K562 (cell line): ENCODE data around the gene SHISA7. TPM values are rescaled to one million over a fixed set of nuclear protein-coding genes. Genes with fewer than 3 reads are reported as not detected.

ENCODE experiments used
- ARID1B ChIP-seq: fragments of 450-650 bp; IDR thresholded peaks from 2 replicates; pipeline ENCODE4 v1.6.1; 2016; ENCODE audit warnings: antibody characterized with exemption, mild to moderate bottlenecking, inconsistent platforms
- ERF ChIP-seq: fragments of 450-650 bp; formaldehyde crosslinking; IDR thresholded peaks from 2 replicates; pipeline ENCODE4 v1.4.0; 2020; ENCODE audit warnings: mild to moderate bottlenecking, mixed read lengths
- GTF2E2 ChIP-seq: fragments of 200-800 bp; sonication (Bioruptor generic); IDR thresholded peaks from 2 replicates; pipeline ENCODE4 v1.6.1; 2016; ENCODE audit warnings: missing genetic modification characterization, missing compliant biosample characterization
- HNRNPK ChIP-seq: fragments of 200-400 bp; formaldehyde crosslinking; IDR thresholded peaks from one replicate; pipeline ENCODE4 v1.6.1; 2018; ENCODE audit warnings: mild to moderate bottlenecking, low read depth, low read length; ENCODE audit not compliant: poor library complexity, severe bottlenecking
- HNRNPLL ChIP-seq: fragments of 200-400 bp; formaldehyde crosslinking; IDR thresholded peaks from 2 replicates; pipeline ENCODE4 v1.6.1; 2017; ENCODE audit warnings: low read length, low read depth, mild to moderate bottlenecking; ENCODE audit not compliant: poor library complexity, severe bottlenecking
- KAT8 ChIP-seq: fragments of 450-650 bp; IDR thresholded peaks from 2 replicates; pipeline ENCODE4 v1.6.1; 2016; ENCODE audit warnings: low read depth, mild to moderate bottlenecking
- MEF2D ChIP-seq: conservative IDR thresholded peaks from 2 replicates; pipeline ENCODE4 v1.6.1; 2016; ENCODE audit warnings: low read depth, missing genetic modification characterization, missing compliant biosample characterization
- MYC ChIP-seq, 2 experiments: fragments of 250-450 bp in 1 of 2; sonication (Bioruptor Pico) in 1 of 2; IDR thresholded peaks; 2 replicates each; pipeline versions ENCODE4 v1.5.1 to v1.6.1; 2012 to 2021; ENCODE audit warnings: low read depth in 2 of 2, borderline replicate concordance in 1 of 2, improper control_type of control experiment in 1 of 2, low read length in 1 of 2, mild to moderate bottlenecking in 1 of 2, moderate library complexity in 1 of 2
- RCOR1 ChIP-seq, 2 experiments: IDR thresholded peaks; 2 replicates each; pipeline ENCODE4 v1.6.1; 2012; ENCODE audit warnings: low read depth in 2 of 2, low read length in 2 of 2, borderline replicate concordance in 1 of 2, improper control_type of control experiment in 1 of 2
- SPI1 ChIP-seq: IDR thresholded peaks from 2 replicates; pipeline ENCODE4 v1.6.1; 2011; ENCODE audit warnings: low read depth, low read length, control low read depth, borderline replicate concordance
- ZBTB1 ChIP-seq: sonication (generic); formaldehyde crosslinking; IDR thresholded peaks from 2 replicates; pipeline ENCODE4 v1.8.1; 2023; ENCODE audit warnings: missing genetic modification reagents, low read depth, mild to moderate bottlenecking, borderline replicate concordance
- polyA plus RNA-seq, 8 experiments: library from polyadenylated mRNA; depleted of rRNA in 4 of 8; stranded (reverse) in 5 of 8; unstranded in 3 of 8; fragments of >200 nt; fragmentation: Nextera tagmentation in 2 of 8; fragmentation: Illumina TruSeq in 1 of 8; extraction: Ambion mirVana in 2 of 8; extraction: Trizol in 1 of 8; gene quantifications; 2 replicates each; pipeline versions ENCODE4 v1.2.1 to v1.2.3, GENCODE V29; 2011 to 2014; ENCODE audit warnings: inconsistent platforms in 1 of 8, missing spikeins in 1 of 8
- total RNA-seq, 7 experiments: library from RNA; depleted of rRNA in 6 of 7; stranded (reverse); fragments of >200 nt in 6 of 7; fragmentation: Illumina TruSeq in 2 of 7; extraction: Trizol in 2 of 7; gene quantifications; 2 replicates each; pipeline versions ENCODE4 v1.2.1 to v1.2.3, GENCODE V29; 2011 to 2021; ENCODE audit warnings: low replicate concordance in 1 of 7
- TF ChIP-seq, protein P1 (sequence below): fragments of 250-450 bp; sonication (Bioruptor Pico); IDR thresholded peaks from 2 replicates; pipeline ENCODE4 v1.4.0; 2020; ENCODE audit warnings: mild to moderate bottlenecking, moderate library complexity, borderline replicate concordance
- TF ChIP-seq, protein P2 (sequence below): fragments of 150-350 bp; conservative IDR thresholded peaks from 2 replicates; pipeline ENCODE4 v1.6.1; 2014; ENCODE audit warnings: low read length
- TF ChIP-seq, protein P3 (sequence below): sonication (generic); formaldehyde crosslinking; IDR thresholded peaks from 2 replicates; pipeline ENCODE4 v1.8.1; 2023; ENCODE audit warnings: mild to moderate bottlenecking, missing genetic modification reagents, moderate library complexity
- TF ChIP-seq, protein P4 (sequence below): sonication (generic); formaldehyde crosslinking; IDR thresholded peaks from 2 replicates; pipeline ENCODE4 v1.9.0; 2022; ENCODE audit warnings: mild to moderate bottlenecking, missing genetic modification reagents
- TF ChIP-seq, protein P5 (sequence below): fragments of 450-650 bp; formaldehyde crosslinking; IDR thresholded peaks from 2 replicates; pipeline ENCODE4 v1.4.0; 2020; ENCODE audit warnings: mild to moderate bottlenecking, moderate library complexity

SHISA7 gene
- total and polyA plus RNA-seq, 9 of the 15 experiments (the other 6 are each of a cell fraction or from before 2014, with no cell fraction given): 0.01 to 0.40 (median 0.07) TPM

DNA sequence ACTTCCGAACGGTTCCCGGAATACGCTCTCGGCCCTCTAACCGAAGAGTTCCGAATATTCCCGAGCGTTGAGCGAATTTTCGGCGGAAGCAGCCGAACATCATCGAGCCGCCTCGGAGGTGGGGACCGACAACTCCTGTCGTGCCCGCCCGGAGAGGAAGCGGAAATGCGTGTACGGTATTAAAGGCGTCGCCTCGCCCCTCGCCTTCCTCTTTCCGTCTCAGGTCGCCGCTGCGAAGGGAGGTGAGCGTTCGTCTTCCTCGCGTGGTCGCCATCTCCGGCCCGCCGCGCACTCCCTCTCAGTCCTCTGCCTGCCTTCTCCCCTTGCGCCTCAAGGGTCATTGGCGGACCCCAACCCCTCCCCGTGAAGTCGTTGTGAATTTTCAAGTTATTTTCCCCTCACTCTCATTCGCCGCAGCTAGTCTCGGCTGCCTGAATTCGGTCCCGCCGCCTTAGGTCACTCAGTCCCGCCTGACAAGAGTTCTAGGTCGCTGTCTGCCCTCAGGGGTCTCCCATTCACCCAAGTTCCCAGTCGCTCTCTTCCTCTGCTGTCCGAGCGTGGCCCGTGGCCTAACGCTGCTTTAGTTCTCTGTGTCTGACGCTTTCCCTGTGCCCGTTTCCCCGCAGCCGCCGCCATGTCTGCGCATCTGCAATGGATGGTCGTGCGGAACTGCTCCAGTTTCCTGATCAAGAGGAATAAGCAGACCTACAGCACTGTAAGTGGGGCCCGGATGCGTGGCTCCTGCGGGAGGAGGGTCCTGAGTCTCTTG is 57.2 kb downstream of the SHISA7 start, which contains the start of gene RPL28 (continued):
- TF ChIP-seq, protein P1, sequence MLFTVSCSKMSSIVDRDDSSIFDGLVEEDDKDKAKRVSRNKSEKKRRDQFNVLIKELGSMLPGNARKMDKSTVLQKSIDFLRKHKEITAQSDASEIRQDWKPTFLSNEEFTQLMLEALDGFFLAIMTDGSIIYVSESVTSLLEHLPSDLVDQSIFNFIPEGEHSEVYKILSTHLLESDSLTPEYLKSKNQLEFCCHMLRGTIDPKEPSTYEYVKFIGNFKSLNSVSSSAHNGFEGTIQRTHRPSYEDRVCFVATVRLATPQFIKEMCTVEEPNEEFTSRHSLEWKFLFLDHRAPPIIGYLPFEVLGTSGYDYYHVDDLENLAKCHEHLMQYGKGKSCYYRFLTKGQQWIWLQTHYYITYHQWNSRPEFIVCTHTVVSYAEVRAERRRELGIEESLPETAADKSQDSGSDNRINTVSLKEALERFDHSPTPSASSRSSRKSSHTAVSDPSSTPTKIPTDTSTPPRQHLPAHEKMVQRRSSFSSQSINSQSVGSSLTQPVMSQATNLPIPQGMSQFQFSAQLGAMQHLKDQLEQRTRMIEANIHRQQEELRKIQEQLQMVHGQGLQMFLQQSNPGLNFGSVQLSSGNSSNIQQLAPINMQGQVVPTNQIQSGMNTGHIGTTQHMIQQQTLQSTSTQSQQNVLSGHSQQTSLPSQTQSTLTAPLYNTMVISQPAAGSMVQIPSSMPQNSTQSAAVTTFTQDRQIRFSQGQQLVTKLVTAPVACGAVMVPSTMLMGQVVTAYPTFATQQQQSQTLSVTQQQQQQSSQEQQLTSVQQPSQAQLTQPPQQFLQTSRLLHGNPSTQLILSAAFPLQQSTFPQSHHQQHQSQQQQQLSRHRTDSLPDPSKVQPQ (CRISPR knock-in tag): no peak
- TF ChIP-seq GTF2E2 (peak; percentile 95; the same call in 1 of the 2 replicates), ERF (CRISPR knock-in tag) (peak; percentile 79; the same call in 1 of the 2 replicates), MYC (IDR thresholded peaks at IDR 0.05; ENCODE audit: low read depth, low read length) (peak; percentile 84), MYC (CRISPR knock-in tag; IDR thresholded peaks at IDR 0.05; ENCODE audit: borderline replicate concordance, low read depth) (peak; percentile 59; the same call in 1 of the 2 replicates), KAT8 (no peak), HNRNPLL (no peak), SPI1 (peak; percentile 96), RCOR1 (IDR thresholded peaks at IDR 0.05; ENCODE audit: borderline replicate concordance in 1 of 2, low read depth in 2 of 2, low read length in 2 of 2) (peak in 1 of 2 experiments; percentile 32; a peak in 1 of 4 replicates), HNRNPK (no peak), MEF2D (tag) (no peak), ZBTB1 (CRISPR knock-in tag) (0 out of 2 replicates have a peak, but pooled peaks have one; percentile 48), ARID1B (no peak)
- TF ChIP-seq, protein P2, sequence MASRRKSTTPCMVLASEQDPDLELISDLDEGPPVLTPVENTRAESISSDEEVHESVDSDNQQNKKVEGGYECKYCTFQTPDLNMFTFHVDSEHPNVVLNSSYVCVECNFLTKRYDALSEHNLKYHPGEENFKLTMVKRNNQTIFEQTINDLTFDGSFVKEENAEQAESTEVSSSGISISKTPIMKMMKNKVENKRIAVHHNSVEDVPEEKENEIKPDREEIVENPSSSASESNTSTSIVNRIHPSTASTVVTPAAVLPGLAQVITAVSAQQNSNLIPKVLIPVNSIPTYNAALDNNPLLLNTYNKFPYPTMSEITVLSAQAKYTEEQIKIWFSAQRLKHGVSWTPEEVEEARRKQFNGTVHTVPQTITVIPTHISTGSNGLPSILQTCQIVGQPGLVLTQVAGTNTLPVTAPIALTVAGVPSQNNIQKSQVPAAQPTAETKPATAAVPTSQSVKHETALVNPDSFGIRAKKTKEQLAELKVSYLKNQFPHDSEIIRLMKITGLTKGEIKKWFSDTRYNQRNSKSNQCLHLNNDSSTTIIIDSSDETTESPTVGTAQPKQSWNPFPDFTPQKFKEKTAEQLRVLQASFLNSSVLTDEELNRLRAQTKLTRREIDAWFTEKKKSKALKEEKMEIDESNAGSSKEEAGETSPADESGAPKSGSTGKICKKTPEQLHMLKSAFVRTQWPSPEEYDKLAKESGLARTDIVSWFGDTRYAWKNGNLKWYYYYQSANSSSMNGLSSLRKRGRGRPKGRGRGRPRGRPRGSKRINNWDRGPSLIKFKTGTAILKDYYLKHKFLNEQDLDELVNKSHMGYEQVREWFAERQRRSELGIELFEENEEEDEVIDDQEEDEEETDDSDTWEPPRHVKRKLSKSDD: no peak
- TF ChIP-seq, protein P3, sequence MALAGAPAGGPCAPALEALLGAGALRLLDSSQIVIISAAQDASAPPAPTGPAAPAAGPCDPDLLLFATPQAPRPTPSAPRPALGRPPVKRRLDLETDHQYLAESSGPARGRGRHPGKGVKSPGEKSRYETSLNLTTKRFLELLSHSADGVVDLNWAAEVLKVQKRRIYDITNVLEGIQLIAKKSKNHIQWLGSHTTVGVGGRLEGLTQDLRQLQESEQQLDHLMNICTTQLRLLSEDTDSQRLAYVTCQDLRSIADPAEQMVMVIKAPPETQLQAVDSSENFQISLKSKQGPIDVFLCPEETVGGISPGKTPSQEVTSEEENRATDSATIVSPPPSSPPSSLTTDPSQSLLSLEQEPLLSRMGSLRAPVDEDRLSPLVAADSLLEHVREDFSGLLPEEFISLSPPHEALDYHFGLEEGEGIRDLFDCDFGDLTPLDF (CRISPR knock-in tag): 0 out of 2 replicates have a peak, but pooled peaks have one; percentile 32
- TF ChIP-seq, protein P4, sequence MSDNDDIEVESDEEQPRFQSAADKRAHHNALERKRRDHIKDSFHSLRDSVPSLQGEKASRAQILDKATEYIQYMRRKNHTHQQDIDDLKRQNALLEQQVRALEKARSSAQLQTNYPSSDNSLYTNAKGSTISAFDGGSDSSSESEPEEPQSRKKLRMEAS (CRISPR knock-in tag): peak; percentile 89
- TF ChIP-seq, protein P5, sequence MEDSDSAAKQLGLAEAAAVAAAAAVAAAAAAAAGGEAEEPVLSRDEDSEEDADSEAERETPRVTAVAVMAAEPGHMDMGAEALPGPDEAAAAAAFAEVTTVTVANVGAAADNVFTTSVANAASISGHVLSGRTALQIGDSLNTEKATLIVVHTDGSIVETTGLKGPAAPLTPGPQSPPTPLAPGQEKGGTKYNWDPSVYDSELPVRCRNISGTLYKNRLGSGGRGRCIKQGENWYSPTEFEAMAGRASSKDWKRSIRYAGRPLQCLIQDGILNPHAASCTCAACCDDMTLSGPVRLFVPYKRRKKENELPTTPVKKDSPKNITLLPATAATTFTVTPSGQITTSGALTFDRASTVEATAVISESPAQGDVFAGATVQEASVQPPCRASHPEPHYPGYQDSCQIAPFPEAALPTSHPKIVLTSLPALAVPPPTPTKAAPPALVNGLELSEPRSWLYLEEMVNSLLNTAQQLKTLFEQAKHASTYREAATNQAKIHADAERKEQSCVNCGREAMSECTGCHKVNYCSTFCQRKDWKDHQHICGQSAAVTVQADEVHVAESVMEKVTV (CRISPR knock-in tag): peak; percentile 99
